Brain microvascular endothelial cell (primary cell): ENCODE results near the gene ACSF3.

ENCODE experiments used
- DNase-seq: peaks from one replicate; pipeline ENCODE4 v3.0.0-alpha.2; 2020
- H3K27ac ChIP-seq: fragments of 250-450 bp; sonication (Bioruptor Pico); 2 replicates; pipeline ENCODE4 v1.5.1; 2020; ENCODE audit warnings: mild to moderate bottlenecking, moderate library complexity
- H3K27me3 ChIP-seq: fragments of 250-450 bp; sonication (Bioruptor Pico); replicated peaks from 2 replicates; pipeline ENCODE4 v1.5.1; 2020; ENCODE audit warnings: mild to moderate bottlenecking
- H3K36me3 ChIP-seq: fragments of 250-450 bp; sonication (Bioruptor Pico); replicated peaks from 2 replicates; pipeline ENCODE4 v1.5.1; 2020; ENCODE audit warnings: mild to moderate bottlenecking
- H3K4me3 ChIP-seq: 2 replicates; pipeline ENCODE4 v1.5.1; 2011; ENCODE audit warnings: low read depth, mild to moderate bottlenecking, control low read depth, low read length, moderate library complexity
- CTCF ChIP-seq: IDR thresholded peaks from 2 replicates; pipeline ENCODE4 v1.5.1; 2011; ENCODE audit warnings: low read depth, mild to moderate bottlenecking, moderate library complexity, low read length, control low read depth, inconsistent platforms; ENCODE audit errors: missing control alignments
- in situ Hi-C: cut with HindIII; loops from 2 replicates; pipeline ENCODE4 v1.10.0; 2017; ENCODE audit warnings: low sequenced_read_pairs, low pct_ligation_motif_present

The ACSF3 gene

DNA sequence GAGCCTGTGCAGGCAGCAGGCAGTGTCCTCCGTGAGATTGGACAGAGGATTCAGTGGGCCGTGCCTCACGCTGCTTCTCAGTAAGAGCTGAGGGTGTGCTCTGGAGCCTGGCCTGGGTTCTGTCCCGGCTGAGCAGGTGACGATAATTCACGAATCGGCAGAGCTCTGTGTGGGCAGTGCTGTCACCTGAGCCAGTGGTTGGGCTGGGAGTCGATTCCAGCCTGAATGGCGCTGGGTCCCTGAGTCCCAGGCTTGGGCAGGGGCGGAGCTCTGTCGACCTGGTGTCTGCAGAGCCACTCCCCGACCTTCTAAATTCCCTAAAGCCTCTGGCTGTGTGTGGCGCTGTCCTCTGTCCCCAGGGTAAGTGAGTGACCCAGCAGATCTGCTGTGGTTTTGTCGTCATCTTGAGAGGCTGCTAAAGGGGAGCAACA is 8.4 kb downstream of the ACSF3 start:
- H3K4me3 ChIP-seq: no peak overlapping the region
- no peak overlapping the region for H3K27ac ChIP-seq
- H3K36me3 ChIP-seq: peaks cover 37% of the 10 kb centered on the region
- no peak for DNase-seq
- in situ Hi-C loops: no loop called here
- TF ChIP-seq CTCF: no peak
- H3K27me3 ChIP-seq: no peaks in the 10 kb centered on the region

- TF ChIP-seq CTCF: no peak
- peaks cover 42% of the 10 kb centered on the region for H3K36me3 ChIP-seq
- no peaks in the 10 kb centered on the region for H3K27me3 ChIP-seq
- in situ Hi-C loops: no loop called here
- H3K27ac ChIP-seq: no peak overlapping the region
- no peak overlapping the region for H3K4me3 ChIP-seq
- no peak for DNase-seq
These were observed 8.9 kb downstream of the ACSF3 start for GRCh38 chr16:89102481-89103073.

DNA sequence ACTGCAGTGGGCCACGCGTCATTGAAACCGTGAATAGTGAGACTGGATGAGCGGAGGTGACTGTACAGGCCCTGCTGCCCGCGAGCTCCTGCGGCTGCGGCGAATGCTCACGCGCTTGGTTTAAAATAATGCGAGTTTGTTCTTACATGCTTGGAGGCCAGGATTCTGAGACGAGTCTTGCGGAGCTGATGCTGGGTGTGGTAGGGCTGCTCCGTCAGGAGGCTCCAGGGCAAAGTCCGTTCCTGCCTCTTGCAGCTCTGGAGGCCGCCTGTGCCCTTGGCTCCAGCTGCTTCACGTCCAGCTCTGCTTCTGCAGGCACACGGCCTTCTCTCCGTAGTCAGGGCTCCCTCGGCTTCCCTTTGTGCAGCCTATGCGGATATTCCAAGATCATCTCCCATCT is 9.5 kb downstream of the ACSF3 start:
- Histone ChIP-seq H3K4me3 (no peak overlapping the region), H3K36me3 (peaks cover 45% of the 10 kb centered on the region), H3K27ac (no peak overlapping the region), H3K27me3 (no peaks in the 10 kb centered on the region)
- DNase-seq: no peak
- in situ Hi-C loops: no loop called here
- no peak for TF ChIP-seq CTCF

GRCh38 chr16:89103781-89104180 is 10.1 kb downstream of the ACSF3 start:
- no peak for TF ChIP-seq CTCF
- in situ Hi-C loops: no loop called here
- peaks cover 45% of the 10 kb centered on the region for H3K36me3 ChIP-seq

DNA sequence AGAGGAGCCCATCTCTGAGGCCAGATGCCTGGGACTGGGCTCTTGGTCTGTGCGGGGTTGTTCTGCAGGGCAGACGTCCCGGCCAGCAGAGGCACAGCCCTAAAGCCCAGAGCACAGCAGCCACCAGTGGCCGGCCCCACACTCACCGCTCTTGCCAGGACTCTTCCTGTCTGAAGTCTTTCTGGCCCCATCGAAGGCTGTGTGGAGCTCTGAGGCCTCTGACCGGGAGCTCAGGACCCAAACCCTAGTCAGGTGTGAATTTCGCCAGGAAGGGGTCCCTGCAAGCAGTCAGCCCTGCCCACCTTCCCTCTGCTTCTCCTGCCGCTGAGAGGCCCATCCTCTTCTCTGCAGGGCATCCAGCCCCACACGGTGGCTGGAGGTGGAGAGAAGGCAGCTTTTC is 10.7 kb downstream of the ACSF3 start:
- no peak overlapping the region for H3K27ac ChIP-seq
- peaks cover 45% of the 10 kb centered on the region for H3K36me3 ChIP-seq
- no peak overlapping the region for H3K4me3 ChIP-seq
- no peak for DNase-seq
- no peaks in the 10 kb centered on the region for H3K27me3 ChIP-seq
- no peak for TF ChIP-seq CTCF
- in situ Hi-C loops: no loop called here

More at GRCh38 chr16:89103781-89104180, 10.1 kb downstream of the ACSF3 start:
- DNase-seq: no peak
- Histone ChIP-seq H3K27ac (no peak overlapping the region), H3K4me3 (no peak overlapping the region), H3K27me3 (no peaks in the 10 kb centered on the region)
